Measurements from ENCODE around the gene SAMM50.

The SAMM50 gene

DNA sequence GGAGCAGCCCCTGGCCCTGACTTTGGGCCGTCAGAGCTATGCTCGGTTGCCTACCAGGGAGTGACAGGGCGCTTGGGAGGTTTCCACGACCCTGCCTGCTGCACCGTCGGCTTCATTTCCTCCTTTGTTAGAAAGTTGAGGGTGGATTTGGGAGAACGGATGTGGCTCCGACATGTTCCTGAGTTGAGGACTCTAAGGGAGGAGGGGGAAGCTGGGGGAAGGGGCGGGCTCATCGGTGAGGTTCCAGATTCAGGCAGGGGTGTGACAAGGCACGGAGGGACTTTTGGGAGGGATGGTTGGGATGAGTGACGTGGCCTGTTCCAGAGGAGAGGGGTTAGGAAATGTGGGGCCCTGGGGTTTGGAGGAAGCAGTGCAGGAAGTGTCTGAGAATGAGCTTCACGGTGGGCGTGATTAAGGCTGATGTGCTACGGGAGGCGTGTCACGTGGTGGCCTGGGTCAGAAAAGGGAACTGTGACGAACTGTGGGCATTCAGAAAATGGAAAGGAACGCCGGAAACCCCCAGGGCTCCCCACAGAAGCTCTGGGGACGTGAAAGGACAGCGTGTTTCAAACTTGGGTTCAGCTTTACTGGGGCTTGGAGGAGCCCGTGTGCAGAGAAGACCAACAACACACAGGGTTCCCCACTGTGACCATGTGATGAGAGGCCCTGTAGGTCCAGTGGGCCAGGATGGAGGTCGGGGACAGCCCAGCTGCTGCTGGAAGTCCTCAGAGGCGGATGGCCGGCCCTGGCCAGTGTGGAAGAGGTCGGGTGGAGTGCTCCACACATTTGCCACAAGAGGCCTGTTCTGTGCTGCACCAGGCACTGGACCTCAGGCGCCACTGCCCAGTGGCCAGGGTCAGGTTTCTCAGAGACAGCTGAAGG is 71.6 kb downstream of the SAMM50 start:
- H3K4me3 ChIP-seq (ENCODE audit: low read depth, low read length), result no peak overlapping the region
- no peaks in the 10 kb centered on the region for H3K4me1 ChIP-seq (ENCODE audit: control insufficient read depth, insufficient read depth, low read length)
- H3K9me3 ChIP-seq (ENCODE audit: control insufficient read depth, insufficient read depth, low read length), result no peaks in the 10 kb centered on the region
- no peaks in the 10 kb centered on the region for H3K27me3 ChIP-seq (ENCODE audit: control insufficient read depth, insufficient read depth, low read length)
- no peaks in the 10 kb centered on the region for H3K36me3 ChIP-seq (ENCODE audit: control insufficient read depth, insufficient read depth, low read length)
- H3K9ac ChIP-seq (ENCODE audit: low read depth, low read length), result no peak overlapping the region

DNA sequence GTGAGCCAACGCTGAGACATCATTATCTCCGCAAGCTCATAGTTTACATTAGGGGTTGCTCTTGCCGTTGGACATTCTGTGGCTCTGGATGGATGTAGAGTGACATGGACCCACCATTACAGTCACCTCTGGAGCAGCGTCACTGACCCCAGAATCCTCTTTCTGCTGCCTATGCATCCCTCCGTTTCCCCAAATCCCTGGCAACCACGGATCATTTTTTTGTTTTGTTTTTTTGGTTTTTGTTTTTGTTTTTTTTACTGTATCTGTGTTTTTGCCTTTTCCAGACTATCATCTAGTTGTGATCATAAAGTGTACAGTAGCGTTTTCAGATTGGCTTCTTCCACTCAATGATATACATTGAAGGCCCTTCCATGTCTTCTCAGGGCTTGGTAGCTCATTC is 72.8 kb downstream of the SAMM50 start:
- Histone ChIP-seq H3K4me1 (ENCODE audit: control insufficient read depth, insufficient read depth, low read length) (no peaks in the 10 kb centered on the region), H3K36me3 (ENCODE audit: control insufficient read depth, insufficient read depth, low read length) (no peaks in the 10 kb centered on the region), H3K9me3 (ENCODE audit: control insufficient read depth, insufficient read depth, low read length) (no peaks in the 10 kb centered on the region), H3K27me3 (ENCODE audit: control insufficient read depth, insufficient read depth, low read length) (no peaks in the 10 kb centered on the region), H3K9ac (ENCODE audit: low read depth, low read length) (no peak overlapping the region), H3K4me3 (ENCODE audit: low read depth, low read length) (no peak overlapping the region)

DNA sequence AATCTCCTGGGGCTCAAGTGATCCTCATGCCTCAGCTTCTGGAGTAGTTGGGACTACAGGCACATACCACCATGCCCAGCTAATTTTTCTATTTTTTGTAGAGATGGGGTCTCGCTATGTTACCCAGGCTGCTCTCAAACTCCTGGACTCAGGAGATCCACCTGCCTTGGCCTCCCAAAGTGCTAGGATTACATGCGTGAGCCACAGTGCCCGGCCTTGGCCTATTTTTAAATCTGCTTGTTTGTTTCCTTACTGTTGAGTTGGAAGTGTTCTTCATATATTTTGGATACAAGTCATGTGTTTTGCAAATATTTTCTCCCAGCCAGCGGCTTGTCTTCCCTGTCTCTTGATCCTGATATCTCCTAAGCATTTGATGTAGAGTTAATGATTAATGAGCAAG is 73.8 kb downstream of the SAMM50 start:
- no peaks in the 10 kb centered on the region for H3K4me1 ChIP-seq (ENCODE audit: control insufficient read depth, insufficient read depth, low read length)
- no peaks in the 10 kb centered on the region for H3K36me3 ChIP-seq (ENCODE audit: control insufficient read depth, insufficient read depth, low read length)
- H3K4me3 ChIP-seq (ENCODE audit: low read depth, low read length), result no peak overlapping the region
- no peaks in the 10 kb centered on the region for H3K27me3 ChIP-seq (ENCODE audit: control insufficient read depth, insufficient read depth, low read length)
- no peaks in the 10 kb centered on the region for H3K9me3 ChIP-seq (ENCODE audit: control insufficient read depth, insufficient read depth, low read length)
- no peak overlapping the region for H3K9ac ChIP-seq (ENCODE audit: low read depth, low read length)

DNA sequence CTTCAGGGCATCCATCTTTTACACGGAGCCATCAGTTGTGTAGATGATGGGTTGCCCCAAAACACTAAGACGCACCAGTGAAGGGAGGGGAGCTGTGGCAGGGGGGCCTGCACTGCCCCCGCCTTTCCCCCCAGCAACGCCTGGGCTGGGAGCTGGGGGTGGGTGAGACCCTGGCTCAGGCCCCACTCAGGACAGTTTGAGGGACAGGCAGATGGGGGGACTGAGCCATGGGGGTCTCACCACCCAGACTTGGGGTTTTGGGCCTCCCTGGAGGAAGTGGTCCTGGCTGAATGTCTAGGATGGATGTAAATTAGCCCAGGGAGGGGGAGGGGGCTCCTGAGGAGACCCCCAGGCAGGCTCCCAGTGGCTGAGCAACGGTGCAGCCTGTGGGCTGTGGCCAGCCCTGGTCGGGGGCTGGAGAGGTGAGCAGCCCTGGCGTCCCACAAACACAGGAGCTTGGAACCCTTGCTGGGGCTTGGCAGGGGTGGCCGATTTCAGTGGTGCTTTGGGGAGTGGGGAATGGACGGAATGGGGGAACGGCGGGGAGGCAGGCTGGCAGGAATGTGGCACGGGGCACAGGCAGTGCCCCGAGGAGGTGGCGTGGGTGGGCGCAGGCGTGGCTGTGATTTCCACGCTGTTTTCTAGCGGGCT is 74.9 kb downstream of the SAMM50 start:
- Histone ChIP-seq H3K9me3 (ENCODE audit: control insufficient read depth, insufficient read depth, low read length) (no peaks in the 10 kb centered on the region), H3K4me3 (ENCODE audit: low read depth, low read length) (no peak overlapping the region), H3K4me1 (ENCODE audit: control insufficient read depth, insufficient read depth, low read length) (no peaks in the 10 kb centered on the region), H3K36me3 (ENCODE audit: control insufficient read depth, insufficient read depth, low read length) (no peaks in the 10 kb centered on the region), H3K27me3 (ENCODE audit: control insufficient read depth, insufficient read depth, low read length) (no peaks in the 10 kb centered on the region), H3K9ac (ENCODE audit: low read depth, low read length) (no peak overlapping the region)

DNA sequence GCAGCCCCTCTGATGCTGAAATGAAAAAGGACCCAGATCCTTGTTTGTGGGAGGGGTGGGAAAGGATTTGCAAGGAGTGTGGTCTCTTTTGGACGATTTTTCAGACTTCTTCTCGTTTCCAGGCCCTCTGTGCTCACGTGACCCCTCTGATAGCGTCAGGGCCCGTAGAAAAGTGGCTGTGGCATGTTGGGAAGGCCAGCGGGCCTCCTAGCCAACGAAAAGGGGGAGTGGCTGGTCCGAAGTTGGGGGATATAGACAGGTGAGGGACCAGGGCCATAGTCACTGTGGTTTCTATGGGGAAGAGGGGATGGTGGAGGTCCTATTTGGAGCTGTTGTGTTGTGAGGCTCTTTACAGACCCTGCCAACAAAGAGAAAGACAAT is 75.5 kb downstream of the SAMM50 start:
- Histone ChIP-seq H3K27me3 (ENCODE audit: control insufficient read depth, insufficient read depth, low read length) (no peaks in the 10 kb centered on the region), H3K4me3 (ENCODE audit: low read depth, low read length) (no peak overlapping the region), H3K4me1 (ENCODE audit: control insufficient read depth, insufficient read depth, low read length) (no peaks in the 10 kb centered on the region), H3K36me3 (ENCODE audit: control insufficient read depth, insufficient read depth, low read length) (no peaks in the 10 kb centered on the region), H3K9ac (ENCODE audit: low read depth, low read length) (no peak overlapping the region), H3K9me3 (ENCODE audit: control insufficient read depth, insufficient read depth, low read length) (no peaks in the 10 kb centered on the region)

DNA sequence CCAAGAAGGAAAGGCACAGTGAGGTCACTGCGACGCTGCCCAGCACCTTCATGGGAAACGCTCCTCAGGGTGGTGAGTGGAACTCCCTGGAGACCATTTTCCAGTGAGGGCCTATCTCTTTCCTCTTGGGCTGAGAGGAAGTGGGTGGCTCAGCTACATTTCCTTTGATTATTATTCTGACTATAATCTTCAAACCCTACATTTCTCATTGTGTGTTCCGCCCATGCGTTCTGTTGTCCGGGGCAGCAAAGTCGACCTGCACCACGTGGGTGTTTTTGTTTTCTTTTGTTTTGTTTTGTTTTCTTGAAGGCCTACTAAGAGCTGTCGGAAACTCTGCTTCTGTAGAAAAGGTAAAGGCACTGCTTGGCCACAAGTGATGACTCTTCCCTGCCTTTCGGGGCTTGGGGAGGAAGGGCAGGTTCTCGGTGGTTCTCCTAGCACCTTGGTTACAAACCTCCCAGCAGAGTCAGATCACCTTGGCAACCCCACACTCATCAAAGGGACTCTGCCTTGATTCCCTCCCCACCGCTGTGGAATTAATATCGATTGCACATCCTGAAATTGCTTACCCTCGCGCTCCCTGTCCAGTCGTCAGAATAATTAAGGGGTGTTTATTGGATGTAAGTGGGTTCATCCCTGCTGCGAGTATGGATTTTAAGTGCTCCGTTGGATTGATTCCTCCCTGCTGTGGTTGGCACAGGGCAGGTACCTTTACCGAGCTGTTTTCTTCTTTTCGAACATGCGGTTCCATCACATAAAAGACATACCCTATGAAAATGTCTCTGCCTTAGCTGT is 76.1 kb downstream of the SAMM50 start:
- no peak overlapping the region for H3K4me3 ChIP-seq (ENCODE audit: low read depth, low read length)
- H3K4me1 ChIP-seq (ENCODE audit: control insufficient read depth, insufficient read depth, low read length), result no peaks in the 10 kb centered on the region
- no peaks in the 10 kb centered on the region for H3K36me3 ChIP-seq (ENCODE audit: control insufficient read depth, insufficient read depth, low read length)
- H3K9me3 ChIP-seq (ENCODE audit: control insufficient read depth, insufficient read depth, low read length), result no peaks in the 10 kb centered on the region
- no peaks in the 10 kb centered on the region for H3K27me3 ChIP-seq (ENCODE audit: control insufficient read depth, insufficient read depth, low read length)
- no peak overlapping the region for H3K9ac ChIP-seq (ENCODE audit: low read depth, low read length)

DNA sequence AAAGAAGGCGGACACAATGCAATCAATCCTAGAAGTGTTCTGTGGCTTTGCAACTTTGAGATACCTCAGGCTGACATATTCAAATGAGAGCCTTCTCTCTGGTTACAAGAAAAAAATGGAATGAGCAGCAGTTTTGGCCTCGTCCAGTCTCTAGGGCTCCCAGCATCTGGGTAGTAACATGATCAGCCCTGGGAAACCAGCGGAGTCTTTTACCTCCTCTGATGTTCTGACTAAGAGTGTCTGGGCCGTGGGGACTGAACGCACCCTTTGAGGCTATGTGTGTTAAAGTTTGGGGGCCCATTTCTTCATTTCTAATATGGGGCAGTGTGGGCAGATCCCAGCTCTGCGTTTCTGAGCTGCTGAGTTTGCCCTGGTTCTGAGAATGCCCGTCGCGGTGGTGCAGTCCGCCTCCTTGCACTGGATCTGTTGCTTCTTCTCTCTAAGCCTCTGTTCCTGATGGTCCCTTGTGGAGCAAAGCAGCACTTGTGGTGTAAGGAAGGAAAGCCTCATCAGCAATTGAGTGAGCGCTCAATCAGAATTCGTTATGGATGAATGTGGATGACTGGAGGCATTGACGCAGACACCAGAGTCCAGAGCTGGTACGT is 77.0 kb downstream of the SAMM50 start:
- Histone ChIP-seq H3K4me3 (ENCODE audit: low read depth, low read length) (no peak overlapping the region), H3K9ac (ENCODE audit: low read depth, low read length) (no peak overlapping the region), H3K9me3 (ENCODE audit: control insufficient read depth, insufficient read depth, low read length) (no peaks in the 10 kb centered on the region), H3K27me3 (ENCODE audit: control insufficient read depth, insufficient read depth, low read length) (no peaks in the 10 kb centered on the region), H3K4me1 (ENCODE audit: control insufficient read depth, insufficient read depth, low read length) (no peaks in the 10 kb centered on the region), H3K36me3 (ENCODE audit: control insufficient read depth, insufficient read depth, low read length) (no peaks in the 10 kb centered on the region)

DNA sequence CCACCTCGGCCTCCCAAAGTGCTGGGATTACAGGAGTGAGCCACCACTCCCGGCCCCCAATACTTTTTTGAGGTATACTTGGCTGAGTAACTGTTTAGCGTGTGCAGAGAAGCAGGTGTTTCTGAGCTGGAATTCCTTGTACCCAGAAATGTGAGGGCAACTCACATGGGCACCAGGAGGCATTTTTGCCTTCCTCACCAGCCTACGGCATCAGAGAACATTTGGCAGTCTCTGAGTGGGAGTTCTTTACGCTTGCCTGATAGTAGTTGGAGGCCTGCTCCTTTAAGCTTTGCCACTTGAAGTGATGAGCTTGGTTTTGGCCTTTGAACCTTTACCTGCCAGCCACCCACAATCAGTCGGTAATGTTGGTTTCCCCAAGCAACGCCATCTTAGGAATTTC is 78.0 kb downstream of the SAMM50 start:
- Histone ChIP-seq H3K9ac (ENCODE audit: low read depth, low read length) (peak overlapping the region; percentile 8), H3K4me1 (ENCODE audit: control insufficient read depth, insufficient read depth, low read length) (no peaks in the 10 kb centered on the region), H3K27me3 (ENCODE audit: control insufficient read depth, insufficient read depth, low read length) (no peaks in the 10 kb centered on the region), H3K4me3 (ENCODE audit: low read depth, low read length) (no peak overlapping the region), H3K9me3 (ENCODE audit: control insufficient read depth, insufficient read depth, low read length) (no peaks in the 10 kb centered on the region), H3K36me3 (ENCODE audit: control insufficient read depth, insufficient read depth, low read length) (no peaks in the 10 kb centered on the region)

DNA sequence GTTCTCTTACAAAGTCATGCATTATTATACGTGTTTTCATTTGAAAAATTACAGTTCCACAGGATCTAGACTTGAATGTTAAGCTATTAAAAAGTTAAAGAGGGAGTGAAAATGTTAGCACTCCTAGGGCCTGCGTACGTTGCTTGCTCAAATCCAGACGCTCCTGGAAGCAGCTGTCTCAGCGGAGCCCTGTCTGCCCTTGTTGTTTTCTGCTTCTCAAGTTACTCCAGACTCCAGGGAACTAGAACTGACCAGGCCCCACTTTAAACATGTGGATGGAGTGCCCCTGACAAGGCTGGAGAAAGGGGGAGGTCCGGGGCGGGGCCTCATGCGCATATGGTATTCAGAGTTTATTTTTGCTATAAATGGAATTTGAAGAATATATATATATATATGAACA is 78.5 kb downstream of the SAMM50 start:
- Histone ChIP-seq H3K9me3 (ENCODE audit: control insufficient read depth, insufficient read depth, low read length) (no peaks in the 10 kb centered on the region), H3K36me3 (ENCODE audit: control insufficient read depth, insufficient read depth, low read length) (no peaks in the 10 kb centered on the region), H3K9ac (ENCODE audit: low read depth, low read length) (peak overlapping the region; percentile 8), H3K4me1 (ENCODE audit: control insufficient read depth, insufficient read depth, low read length) (no peaks in the 10 kb centered on the region), H3K27me3 (ENCODE audit: control insufficient read depth, insufficient read depth, low read length) (no peaks in the 10 kb centered on the region), H3K4me3 (ENCODE audit: low read depth, low read length) (no peak overlapping the region)

DNA sequence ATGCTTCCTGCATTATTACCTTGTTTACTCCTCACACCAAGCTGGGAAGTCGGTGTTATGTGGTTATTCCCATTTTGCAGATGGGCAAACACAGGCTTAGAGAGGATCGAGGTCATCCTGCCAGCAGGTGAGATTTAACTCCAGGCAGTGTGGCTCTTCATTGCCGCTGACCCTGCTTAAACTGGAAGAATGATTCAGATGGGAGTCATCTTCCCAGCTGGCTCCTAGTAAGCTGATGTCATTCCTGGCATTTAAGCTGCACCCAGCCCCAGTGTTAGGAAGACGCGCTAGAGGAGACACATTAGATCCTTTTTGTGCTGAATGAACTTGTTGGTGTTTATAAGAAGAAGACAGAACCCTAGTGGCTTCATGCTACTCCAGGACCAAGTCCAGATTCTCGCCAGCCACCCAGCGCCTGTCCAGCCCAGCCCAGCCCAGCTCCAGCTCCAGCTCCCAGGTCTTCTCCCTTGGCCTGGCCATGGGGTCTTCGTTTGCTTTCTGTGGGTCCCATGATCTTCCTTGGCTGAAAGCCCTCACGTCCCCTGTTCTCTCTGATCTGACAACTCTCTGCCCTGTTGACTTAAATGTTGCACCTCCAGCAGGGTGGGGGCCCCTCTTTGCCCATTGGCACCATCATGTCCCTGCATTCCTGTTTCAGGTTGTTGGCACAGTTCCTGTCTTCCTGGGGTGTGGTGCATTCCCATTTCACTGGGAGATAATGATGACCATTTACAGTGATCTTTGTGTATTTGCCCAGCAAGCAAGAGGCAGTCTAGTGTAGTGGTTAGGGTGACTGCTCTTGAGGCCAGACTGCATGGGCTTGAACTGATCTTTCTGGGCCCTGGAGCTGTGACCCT is 82.5 kb downstream of the SAMM50 start:
- H3K36me3 ChIP-seq (ENCODE audit: control insufficient read depth, insufficient read depth, low read length), result no peaks in the 10 kb centered on the region
- no peaks in the 10 kb centered on the region for H3K27me3 ChIP-seq (ENCODE audit: control insufficient read depth, insufficient read depth, low read length)
- H3K9ac ChIP-seq (ENCODE audit: low read depth, low read length), result no peak overlapping the region
- no peaks in the 10 kb centered on the region for H3K9me3 ChIP-seq (ENCODE audit: control insufficient read depth, insufficient read depth, low read length)
- no peaks in the 10 kb centered on the region for H3K4me1 ChIP-seq (ENCODE audit: control insufficient read depth, insufficient read depth, low read length)
- H3K4me3 ChIP-seq (ENCODE audit: low read depth, low read length), result no peak overlapping the region

Measured in iPS-15b (cell line).